Suprapubic skin (tissue), 4 donors: ENCODE measurements around the gene CASP1.

Experiments
- POLR2A ChIP-seq, 2 donors: fragments of 450-650 bp; IDR thresholded peaks; one replicate each; pipeline ENCODE4 v1.6.1; 2017; ENCODE audit warnings: antibody characterized with exemption in 2 of 2, mild to moderate bottlenecking in 2 of 2, moderate library complexity in 2 of 2
- POLR2AphosphoS5 ChIP-seq, 3 donors: sonication (generic); formaldehyde crosslinking; IDR thresholded peaks; one replicate each; pipeline ENCODE4 v1.6.1; 2017; ENCODE audit warnings: antibody characterized with exemption in 3 of 3

DNA sequence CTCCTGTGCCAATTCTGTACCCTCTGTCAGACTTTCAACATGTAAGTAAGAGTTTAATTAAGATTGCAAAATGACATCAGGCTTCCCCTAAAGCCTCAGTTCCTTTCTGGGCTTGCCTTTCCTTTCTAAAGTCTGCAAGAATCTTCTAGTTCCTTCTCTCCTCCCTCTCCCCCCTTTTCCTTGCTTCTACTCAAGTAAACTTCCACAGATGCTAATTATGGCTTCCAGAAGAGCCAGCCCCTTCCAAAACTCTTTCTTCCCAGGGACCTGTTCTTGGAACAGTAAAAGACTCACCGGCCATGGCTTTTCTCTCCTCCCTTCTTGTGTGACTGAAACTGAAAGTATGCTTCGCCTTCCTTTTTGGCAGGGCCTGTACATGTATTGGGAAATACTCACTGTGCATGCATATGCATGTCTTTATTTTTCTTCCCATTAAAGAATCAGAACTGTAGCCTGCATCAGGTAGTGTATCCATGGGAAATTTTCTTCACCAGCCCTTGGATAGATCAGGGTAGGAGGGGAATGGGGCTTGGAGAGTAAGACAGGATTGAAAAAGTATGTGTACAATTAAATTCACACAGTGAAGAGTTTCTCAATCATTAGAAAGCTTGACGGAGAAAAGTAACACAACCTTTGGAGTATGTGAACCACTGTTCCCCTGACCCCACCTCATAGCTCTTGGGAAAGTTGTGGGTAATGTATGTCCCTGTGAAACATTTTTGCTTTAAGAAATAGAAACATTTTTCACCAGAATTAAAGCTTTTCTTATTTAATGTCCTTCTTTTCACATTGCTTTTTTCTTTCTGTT lies at the start of gene CASP1:
- TF ChIP-seq POLR2A (IDR thresholded peaks at IDR 0.05) (no peak), POLR2AphosphoS5 (IDR thresholded peaks at IDR 0.05) (no peak)
